Stimulated activated CD8-positive, alpha-beta memory T cell treated with anti-CD3 and anti-CD28 coated beads, Interleukin-12 subunit alpha, Interleukin-12 subunit beta, amount 100 ng/mL, for 4 hours (primary cell): Measurements from ENCODE around the gene CACNA1S.

Experiments
- DNase-seq: peaks from one replicate; pipeline ENCODE4 v3.0.0-alpha.2; 2020; ENCODE audit warnings: low read depth

Gene CACNA1S

DNA sequence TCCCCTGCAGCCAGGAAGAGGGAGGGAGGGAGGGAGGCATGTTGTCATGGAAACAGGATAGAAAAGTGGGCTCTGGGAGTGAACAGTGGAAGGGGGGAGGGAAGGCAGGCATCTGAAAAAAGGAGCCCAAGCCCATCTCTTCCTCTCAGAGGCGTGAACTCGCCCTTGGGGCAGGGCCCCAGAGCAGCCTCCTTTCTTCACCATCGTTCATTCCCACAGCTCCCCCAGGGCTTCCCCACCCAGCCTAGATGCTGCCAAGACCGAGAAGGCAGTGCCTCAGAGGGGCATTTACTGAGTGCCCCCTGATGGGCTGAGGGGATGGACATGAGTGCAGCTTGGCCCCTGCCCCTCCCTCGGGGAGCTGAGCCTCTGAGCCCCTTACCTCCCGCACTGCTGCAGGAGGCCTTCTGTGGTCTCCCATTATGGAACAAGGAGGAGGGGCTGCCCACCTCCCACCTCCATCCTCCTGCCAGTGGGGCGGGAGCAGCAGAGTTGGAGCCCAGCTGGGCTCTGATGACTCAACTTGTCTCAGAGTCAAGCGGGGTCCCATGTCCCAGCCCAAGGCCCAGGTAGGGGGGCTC, 49.6 kb downstream of the CACNA1S start:
- DNase-seq, result no peak

- DNase-seq, result no peak
These were observed 50.3 kb downstream of the CACNA1S start for GRCh38 chr1:201061886-201062285.

- no peak for DNase-seq
These were observed 51.2 kb downstream of the CACNA1S start for GRCh38 chr1:201061049-201061448.

DNA sequence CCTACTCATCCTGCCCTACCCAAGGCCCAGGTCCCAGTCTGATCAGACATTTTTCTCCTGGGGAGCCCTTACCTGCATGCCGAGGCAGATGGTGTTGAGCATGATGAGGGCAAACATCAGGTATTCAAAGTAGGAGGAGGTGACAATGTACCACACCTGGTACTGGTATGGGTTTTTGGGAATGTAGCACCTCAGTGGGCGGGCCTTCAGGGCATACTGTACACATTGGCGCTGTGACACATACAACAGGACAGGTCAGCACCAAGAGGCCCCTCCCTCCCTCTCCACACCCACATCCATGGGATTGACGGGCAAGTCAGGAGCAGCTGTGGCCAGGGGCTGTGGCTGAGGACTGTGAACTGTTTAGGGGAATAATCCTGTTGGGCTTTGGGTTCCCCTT, 51.6 kb downstream of the CACNA1S start:
- no peak for DNase-seq

DNA sequence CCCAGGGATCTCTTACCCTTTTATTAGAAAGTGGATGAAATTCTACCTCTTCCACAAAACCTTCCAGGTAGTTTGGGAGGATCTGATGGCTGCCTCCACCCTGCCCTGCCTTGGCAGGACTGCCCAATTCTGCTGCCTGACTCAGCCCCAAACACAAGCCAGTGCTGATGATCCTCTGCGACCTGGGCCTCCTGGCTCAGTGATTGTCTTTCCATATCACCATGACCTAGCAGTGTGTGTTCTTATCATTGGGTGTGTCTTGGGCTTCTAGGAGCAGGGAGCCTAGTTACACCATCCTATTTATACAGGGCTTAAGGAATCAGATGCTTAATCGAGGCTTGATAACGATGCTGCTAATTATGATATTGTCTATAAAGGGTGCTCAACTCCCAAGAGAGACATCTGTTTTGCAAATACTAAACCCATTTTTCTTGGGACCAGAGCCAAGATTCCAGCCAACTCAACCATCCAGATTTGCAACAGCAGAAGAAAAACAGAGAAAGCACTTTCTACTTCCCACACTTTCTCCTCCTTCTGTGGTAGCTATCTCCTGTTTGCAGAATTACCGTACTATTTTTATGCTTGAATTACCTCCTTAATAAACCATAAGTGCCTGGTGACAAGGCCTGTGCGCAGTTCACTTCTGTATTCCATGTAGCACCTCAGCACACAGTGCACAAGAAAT, 52.2 kb downstream of the CACNA1S start:
- DNase-seq, result no peak

DNA sequence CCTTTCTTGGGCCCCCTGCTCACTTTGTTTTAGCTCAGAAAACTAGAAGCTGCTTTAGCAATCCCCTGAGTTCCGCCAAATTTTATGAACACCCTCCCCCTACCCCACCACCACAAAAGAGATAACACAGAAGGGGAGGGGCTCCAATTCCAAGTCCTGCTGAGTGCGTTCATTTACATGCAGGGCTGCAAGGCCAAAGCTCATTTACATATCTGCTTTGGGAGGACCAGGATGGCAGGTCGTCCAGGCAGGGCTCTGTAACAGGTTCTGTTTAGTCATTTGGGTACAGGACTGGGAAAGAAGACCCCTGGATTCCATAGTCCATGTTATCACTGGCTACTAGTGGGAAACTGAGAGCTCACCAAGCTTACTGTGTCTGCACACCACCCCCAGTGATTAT, 52.8 kb downstream of the CACNA1S start:
- DNase-seq, result no peak

- DNase-seq, result no peak
These were observed 58.1 kb downstream of the CACNA1S start for GRCh38 chr1:201054091-201054543.

GRCh38 chr1:201053155-201053860, 58.9 kb downstream of the CACNA1S start:
- DNase-seq, result no peak

DNA sequence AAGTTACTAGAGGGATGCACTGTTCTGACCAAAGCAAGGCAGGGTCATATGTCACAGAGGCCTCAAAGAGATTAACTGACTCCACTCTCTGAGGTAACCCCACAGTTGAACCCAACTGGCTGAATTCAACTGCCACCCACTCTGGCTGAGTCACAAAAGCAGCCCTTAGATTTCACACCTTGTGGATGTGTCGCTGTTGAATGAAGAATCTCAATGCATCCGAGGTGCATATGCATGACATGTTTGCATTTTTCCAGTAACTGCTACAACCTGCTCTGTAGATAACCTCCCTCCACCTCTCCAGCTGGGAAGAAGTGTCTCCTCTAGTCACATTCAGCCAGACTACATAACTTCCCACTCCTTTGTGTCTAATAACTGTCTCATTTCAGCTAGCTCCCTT, 60.8 kb downstream of the CACNA1S start:
- no peak for DNase-seq

DNA sequence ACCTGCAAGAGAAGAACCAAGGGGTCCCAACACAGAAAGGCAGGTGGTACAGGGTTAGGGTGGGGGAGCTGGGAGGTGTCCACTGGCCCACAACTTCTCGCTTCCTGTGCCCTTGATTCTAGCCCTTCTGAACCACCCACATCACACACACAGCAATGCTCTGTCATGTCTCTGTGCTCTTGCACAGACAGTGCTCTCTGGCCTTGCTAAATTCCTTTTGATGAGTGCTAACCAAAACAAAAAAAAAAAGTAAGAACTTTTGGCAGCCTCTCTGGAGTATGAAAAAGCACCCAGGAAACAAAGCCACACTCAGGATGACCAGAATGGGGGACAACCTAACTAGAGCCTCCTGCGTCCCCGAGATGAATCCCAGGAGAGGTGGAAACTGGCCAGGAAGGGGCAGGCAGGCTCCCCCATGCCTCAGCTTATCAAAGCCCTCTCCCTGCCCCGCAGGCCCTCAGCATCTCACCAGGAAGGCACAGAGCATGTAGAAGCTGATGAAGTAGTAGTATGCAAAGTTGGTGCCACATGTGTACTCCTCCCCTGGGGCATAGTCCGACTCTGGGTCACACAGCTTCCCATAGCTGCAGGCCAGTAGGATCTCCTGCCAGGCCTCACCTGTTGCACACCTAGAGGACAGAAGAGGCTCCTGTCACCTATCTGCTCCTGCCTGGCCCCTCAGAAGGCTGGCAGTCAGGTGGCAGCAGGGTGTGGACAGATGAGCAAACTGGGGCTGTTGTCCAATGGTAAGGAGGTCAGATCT, 61.5 kb downstream of the CACNA1S start:
- no peak for DNase-seq

GRCh38 chr1:201049248-201049831, 62.9 kb downstream of the CACNA1S start:
- no peak for DNase-seq

GRCh38 chr1:201048521-201048920, 63.7 kb downstream of the CACNA1S start:
- no peak for DNase-seq

DNA sequence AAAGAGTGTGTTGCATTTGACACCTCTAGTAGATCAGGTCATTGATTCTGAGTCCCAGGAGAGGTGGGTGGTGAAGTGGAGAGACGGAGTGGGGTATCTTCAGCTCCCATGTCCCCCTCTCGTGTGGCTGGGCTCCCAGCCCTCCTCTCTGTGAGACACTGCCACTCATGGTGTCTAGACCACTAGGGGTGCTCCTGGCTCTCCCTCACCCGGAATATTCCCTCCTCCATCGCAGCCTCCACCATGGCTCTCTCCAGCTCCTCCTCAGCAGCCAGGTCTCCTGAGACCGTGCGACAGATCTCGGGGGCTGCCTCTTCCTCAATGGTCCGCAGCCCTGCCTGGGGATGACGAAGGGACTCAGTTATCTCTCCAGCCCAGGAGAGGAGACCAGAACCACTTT, 68.1 kb downstream of the CACNA1S start:
- no peak for DNase-seq

GRCh38 chr1:201042779-201043461, 69.3 kb downstream of the CACNA1S start:
- DNase-seq, result no peak

DNA sequence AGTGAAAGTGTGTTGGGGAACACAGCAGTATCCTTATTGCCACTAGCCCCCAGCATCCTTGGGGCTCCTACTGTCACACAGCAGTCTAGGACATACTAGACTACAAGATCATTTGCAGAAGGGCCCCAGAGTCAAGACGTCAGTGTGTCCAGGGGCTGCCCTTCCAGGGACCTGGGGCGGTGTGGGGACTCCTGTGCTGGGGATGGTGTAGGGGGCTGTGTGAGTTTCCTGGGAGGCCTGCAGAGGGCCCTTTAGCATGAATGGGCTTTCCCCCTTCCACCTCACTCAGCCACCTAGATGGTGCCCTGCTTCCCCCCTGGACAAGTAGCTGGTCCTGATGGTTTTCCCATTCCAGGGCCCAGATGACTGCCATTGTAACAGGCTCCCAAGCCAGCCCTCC, 71.2 kb downstream of the CACNA1S start:
- DNase-seq, result no peak

GRCh38 chr1:201039876-201040275, 72.3 kb downstream of the CACNA1S start:
- DNase-seq, result no peak

DNA sequence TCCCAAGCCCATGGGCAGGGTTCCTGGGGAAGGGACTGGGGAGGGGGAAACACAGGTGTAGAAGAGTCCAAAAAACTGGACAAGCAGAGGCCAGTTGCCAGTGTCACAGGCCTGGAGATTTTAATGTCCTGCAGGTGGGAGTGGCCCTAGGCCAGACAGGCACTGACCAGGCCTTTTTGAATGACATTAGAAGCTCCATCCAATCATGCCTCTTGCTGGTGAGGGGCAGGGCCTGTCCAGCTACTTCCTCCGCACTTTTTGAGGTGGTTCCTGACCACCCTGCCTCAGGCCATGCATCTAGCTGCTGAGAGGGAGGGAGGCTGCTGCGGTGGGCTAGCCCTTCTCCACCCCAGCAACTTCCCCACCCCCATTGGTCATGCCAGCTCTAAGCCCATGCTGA, 72.8 kb downstream of the CACNA1S start:
- no peak for DNase-seq

- DNase-seq, result no peak
These were observed 73.9 kb downstream of the CACNA1S start for GRCh38 chr1:201038186-201038876.

GRCh38 chr1:201036188-201036842, 75.9 kb downstream of the CACNA1S start:
- DNase-seq, result no peak

DNA sequence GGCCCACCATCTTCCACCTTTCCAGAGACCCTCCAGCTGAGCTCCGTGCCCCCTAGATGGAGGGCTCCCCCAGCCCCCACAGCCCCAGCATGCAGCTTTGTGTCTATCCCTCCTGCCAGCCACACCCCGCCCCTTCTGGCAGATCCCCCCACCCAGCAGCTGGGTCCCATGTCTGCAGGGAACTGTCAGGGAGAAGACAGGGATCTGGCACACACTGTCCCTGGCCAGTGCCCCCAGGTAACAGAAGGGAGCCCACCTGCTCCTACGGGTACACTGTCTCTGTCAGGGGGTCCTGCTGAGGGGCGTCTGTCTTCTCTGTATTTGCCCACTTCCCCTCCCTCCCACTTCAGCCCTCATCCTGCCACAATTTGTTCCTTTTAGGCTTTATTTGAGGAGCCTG, 77.6 kb downstream of the CACNA1S start:
- DNase-seq, result no peak

GRCh38 chr1:201032408-201032807, 79.8 kb downstream of the CACNA1S start:
- no peak for DNase-seq
